Prostate gland (tissue), 2 donors: ENCODE measurements around the gene SPTBN4. TPM values are rescaled to one million over a fixed set of nuclear protein-coding genes. Genes with fewer than 3 reads are reported as not detected.

Experiments
- DNase-seq: peaks from one replicate; pipeline ENCODE4 v3.0.0-alpha.2; 2019; ENCODE audit warnings: low spot score
- H3K27ac ChIP-seq, 2 donors: fragments of 200-600 bp; sonication (generic); 2 replicates each; pipeline ENCODE4 v1.5.1; 2017 to 2019
- H3K27me3 ChIP-seq: fragments of 200-600 bp; sonication (generic); replicated peaks from 2 replicates; pipeline ENCODE4 v1.5.1; 2019; ENCODE audit not compliant: insufficient read depth
- H3K36me3 ChIP-seq, 2 donors: fragments of 200-600 bp; sonication (generic); 1 replicate in 1 of 2; 2 replicates in 1 of 2; pipeline versions ENCODE4 v1.5.1 to v1.8.1; 2017 to 2019
- H3K4me1 ChIP-seq: fragments of 200-600 bp; sonication (generic); replicated peaks from 2 replicates; pipeline ENCODE4 v1.5.1; 2019
- H3K4me3 ChIP-seq, 2 donors: fragments of 200-600 bp; sonication (generic); 2 replicates each; pipeline ENCODE4 v1.5.1; 2017 to 2019
- H3K9me3 ChIP-seq: fragments of 200-600 bp; sonication (generic); 2 replicates; pipeline ENCODE4 v1.5.1; 2017
- CTCF ChIP-seq, 4 experiments: fragments of 200-600 bp in 2 of 4; fragments of 450-650 bp in 2 of 4; sonication (generic) in 2 of 4; IDR thresholded peaks; 1 replicate in 3 of 4; 2 replicates in 1 of 4; pipeline ENCODE4 v1.5.1; 2016 to 2019; ENCODE audit warnings: antibody characterized with exemption in 4 of 4, mild to moderate bottlenecking in 2 of 4, moderate library complexity in 2 of 4
- POLR2A ChIP-seq: fragments of 450-650 bp; IDR thresholded peaks from one replicate; pipeline ENCODE4 v1.6.1; 2016; ENCODE audit warnings: antibody characterized with exemption, mild to moderate bottlenecking
- POLR2AphosphoS5 ChIP-seq: sonication (generic); formaldehyde crosslinking; IDR thresholded peaks from one replicate; pipeline ENCODE4 v1.6.1; 2017; ENCODE audit warnings: antibody characterized with exemption
- WGBS: methylation state at CpG from one replicate; pipeline ENCODE4 v1.1.5; 2018; 5-methylcytosine and 5-hydroxymethylcytosine counted together
- intact Hi-C: fragments of 100-400 bp; cut with DNase I; formaldehyde crosslinking; loops from one replicate; pipeline ENCODE4 v1.14.2; 2022
- total RNA-seq, 2 donors: library from RNA; depleted of rRNA; stranded (reverse); fragments of >200 nt; gene quantifications; one replicate each; pipeline ENCODE4 v1.1.0, GENCODE V29; 2016

SPTBN4 gene
- total RNA-seq, 2 donors from 2014 or later, result 5.2 to 21.9 TPM

DNA sequence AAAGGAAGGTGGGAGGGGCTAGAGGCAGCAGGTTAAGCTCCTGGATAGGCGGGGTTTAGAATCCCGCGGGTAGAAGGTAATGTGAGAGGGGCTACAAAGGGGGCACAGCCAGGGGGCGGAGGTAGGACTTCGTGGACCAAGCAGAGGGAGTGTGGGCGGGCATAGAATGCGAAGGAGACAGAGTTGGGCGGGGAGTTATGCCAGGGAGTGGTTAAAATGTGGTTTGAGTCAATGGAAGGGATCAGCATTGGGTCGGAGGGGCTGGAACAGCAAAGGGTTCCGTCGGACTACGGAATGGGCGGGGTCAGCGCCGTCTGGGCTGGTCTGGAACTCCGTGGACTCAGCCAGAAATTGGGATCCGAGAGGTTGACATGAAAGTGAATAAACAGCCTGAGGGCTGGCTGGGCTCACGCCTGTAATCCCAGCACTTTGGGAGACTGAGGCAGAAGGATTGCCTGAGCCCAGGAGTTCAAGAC is 137.4 kb downstream of the SPTBN4 start:
- intact Hi-C loops, result loop anchor here (2.0 to 10.0 kb wide), 2 partner anchors 31 to 139 kb away; partner anchors contain the start of genes BLVRB and SPTBN4
- no peaks in the 10 kb centered on the region for H3K27me3 ChIP-seq
- 6% methylated on average over 18 of the region's 18 CpGs for WGBS
- no peak for DNase-seq
- H3K4me3 ChIP-seq, result peak overlapping the region; percentile 20 to 30
- H3K36me3 ChIP-seq, result no peaks in the 10 kb centered on the region
- peak overlapping the region; percentile 81 to 87 for H3K27ac ChIP-seq
- H3K9me3 ChIP-seq, result no peaks in the 10 kb centered on the region
- H3K4me1 ChIP-seq, result peaks cover 23% of the 10 kb centered on the region
- TF ChIP-seq POLR2A (no peak), CTCF (IDR thresholded peaks at IDR 0.05) (no peak), POLR2AphosphoS5 (no peak)

DNA sequence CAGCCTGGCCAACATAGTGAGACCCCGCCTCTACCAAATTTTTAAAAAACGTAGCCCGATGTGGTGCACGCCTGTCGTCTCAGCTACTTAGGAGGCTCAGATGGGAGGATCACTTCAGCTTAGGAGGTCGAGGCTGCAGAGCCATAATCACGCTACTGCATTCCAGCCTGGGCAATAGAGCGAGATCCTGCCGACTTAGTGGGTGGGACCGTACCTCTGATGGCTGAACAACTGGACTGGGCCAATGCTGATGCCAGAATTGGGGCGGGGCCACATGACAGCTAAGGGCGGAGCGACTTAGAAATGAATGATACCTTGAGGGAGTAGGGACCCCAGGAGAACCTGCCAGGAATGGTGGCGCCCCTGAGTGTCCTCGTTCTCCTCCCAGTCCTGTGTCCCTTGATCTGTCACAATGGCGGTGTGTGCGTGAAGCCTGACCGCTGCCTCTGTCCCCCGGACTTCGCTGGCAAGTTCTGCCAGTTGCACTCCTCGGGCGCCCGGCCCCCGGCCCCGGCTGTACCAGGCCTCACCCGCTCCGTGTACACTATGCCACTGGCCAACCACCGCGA is 137.9 kb downstream of the SPTBN4 start:
- Histone ChIP-seq H3K27me3 (no peaks in the 10 kb centered on the region), H3K4me3 (peak overlapping the region; percentile 31 to 36), H3K36me3 (no peaks in the 10 kb centered on the region), H3K4me1 (peaks cover 23% of the 10 kb centered on the region), H3K27ac (peak overlapping the region; percentile 81 to 87), H3K9me3 (no peaks in the 10 kb centered on the region)
- no peak for DNase-seq
- WGBS, result 34% methylated on average over 22 of the region's 29 CpGs
- no peak for TF ChIP-seq POLR2A
- TF ChIP-seq CTCF (IDR thresholded peaks at IDR 0.05), result no peak
- intact Hi-C loops, result loop anchor here (2.0 to 10.0 kb wide), 2 partner anchors 30 to 140 kb away; partner anchors contain the start of genes BLVRB and SPTBN4

GRCh38 chr19:40605216-40605971 is 138.6 kb downstream of the SPTBN4 start:
- H3K27me3 ChIP-seq, result no peaks in the 10 kb centered on the region
- H3K9me3 ChIP-seq, result no peaks in the 10 kb centered on the region
- TF ChIP-seq POLR2AphosphoS5, result peak; percentile 46
- peak; percentile 70 for TF ChIP-seq POLR2A
- peak in 3 of 4 experiments; percentile 37 to 50 (median 45) for TF ChIP-seq CTCF (IDR thresholded peaks at IDR 0.05)
- peak overlapping the region; percentile 31 to 36 for H3K4me3 ChIP-seq
- peak overlapping the region; percentile 81 to 87 for H3K27ac ChIP-seq
- 3% methylated on average over 67 of the region's 71 CpGs for WGBS
- H3K36me3 ChIP-seq, result no peaks in the 10 kb centered on the region
- intact Hi-C loops, result loop anchor here (2.0 to 10.0 kb wide), 2 partner anchors 29 to 141 kb away; partner anchors contain the start of genes BLVRB and SPTBN4
- H3K4me1 ChIP-seq, result peaks cover 18% of the 10 kb centered on the region
- DNase-seq, result peak; percentile 77

- Histone ChIP-seq H3K36me3 (no peaks in the 10 kb centered on the region), H3K27ac (no peak overlapping the region), H3K9me3 (no peaks in the 10 kb centered on the region), H3K4me1 (peaks cover 13% of the 10 kb centered on the region), H3K27me3 (no peaks in the 10 kb centered on the region), H3K4me3 (no peak overlapping the region)
- no peak for DNase-seq
- intact Hi-C loops, result loop anchor here (10.0 kb wide), 1 partner anchor 143 kb away; the partner anchor contains the start of genes BLVRB and SPTBN4
- TF ChIP-seq CTCF (IDR thresholded peaks at IDR 0.05) (no peak), POLR2AphosphoS5 (no peak), POLR2A (no peak)
- WGBS, result 72% methylated on average over 31 of the region's 31 CpGs
These were observed 140.8 kb downstream of the SPTBN4 start for GRCh38 chr19:40607311-40608239.
